GM12872 (cell line): ENCODE results near the gene WDR3.

ENCODE experiments used
- CTCF ChIP-seq: IDR thresholded peaks from 3 replicates; pipeline ENCODE4 v1.5.1; 2011; ENCODE audit warnings: low read depth, mild to moderate bottlenecking, low read length, moderate library complexity; ENCODE audit not compliant: insufficient read depth

The WDR3 gene

GRCh38 chr1:117959364-117959763, 29.8 kb downstream of the WDR3 start:
- no peak for TF ChIP-seq CTCF

GRCh38 chr1:117964290-117965038, 34.9 kb downstream of the WDR3 start:
- TF ChIP-seq CTCF: no peak

- TF ChIP-seq CTCF: 0 out of 3 replicates have a peak, but pooled peaks have one; percentile 15
Measured at GRCh38 chr1:117967477-117967876, 37.9 kb downstream of the WDR3 start.

GRCh38 chr1:117967881-117968280, 38.3 kb downstream of the WDR3 start:
- no peak for TF ChIP-seq CTCF

- no peak for TF ChIP-seq CTCF
Measured at GRCh38 chr1:117970252-117970651, 40.7 kb downstream of the WDR3 start.

GRCh38 chr1:117971777-117972176, 42.2 kb downstream of the WDR3 start:
- no peak for TF ChIP-seq CTCF

- no peak for TF ChIP-seq CTCF
Measured at GRCh38 chr1:117976381-117976780, 46.8 kb downstream of the WDR3 start.
